NCI-H524 treated with DMSO at 0.1 percent for 48 hours (cell line): ENCODE data around the gene ST6GALNAC6.

ENCODE experiments used
- DNase-seq: peaks from one replicate; lab custom pipeline; 2025; lab: John Stamatoyannopoulos, UW

ST6GALNAC6 gene

GRCh38 chr9:127934248-127934647 lies 34.8 kb upstream of the ST6GALNAC6 start:
- DNase-seq: no peak

- DNase-seq: no peak
Measured at GRCh38 chr9:127931092-127931881, 31.9 kb upstream of the ST6GALNAC6 start.

GRCh38 chr9:127930231-127931091 lies 31.1 kb upstream of the ST6GALNAC6 start, which contains the start of gene PIP5KL1:
TSS of gene PIP5KL1 (minus strand) at chr9:127930777. CDS start at chr9:127930752, 25 bp downstream.
- DNase-seq: no peak

GRCh38 chr9:127929625-127929979 lies 30.2 kb upstream of the ST6GALNAC6 start:
- DNase-seq: no peak

- DNase-seq: no peak
Measured at GRCh38 chr9:127928676-127929624, 29.5 kb upstream of the ST6GALNAC6 start.

GRCh38 chr9:127927988-127928675 lies 28.7 kb upstream of the ST6GALNAC6 start:
- DNase-seq: no peak

- DNase-seq: no peak
Measured at GRCh38 chr9:127927201-127927987, 28.0 kb upstream of the ST6GALNAC6 start.

GRCh38 chr9:127926906-127927200 lies 27.4 kb upstream of the ST6GALNAC6 start:
- no peak for DNase-seq

GRCh38 chr9:127925959-127926905 lies 26.8 kb upstream of the ST6GALNAC6 start:
- no peak for DNase-seq

- DNase-seq: no peak
Measured at GRCh38 chr9:127924736-127925444, 25.5 kb upstream of the ST6GALNAC6 start.

GRCh38 chr9:127923771-127924170 lies 24.4 kb upstream of the ST6GALNAC6 start:
- DNase-seq: no peak

- DNase-seq: peak; percentile 80
Measured at GRCh38 chr9:127923046-127923445, 23.6 kb upstream of the ST6GALNAC6 start.

GRCh38 chr9:127921557-127922120 lies 22.2 kb upstream of the ST6GALNAC6 start:
- DNase-seq: no peak

GRCh38 chr9:127920794-127921193 lies 21.4 kb upstream of the ST6GALNAC6 start:
- no peak for DNase-seq

- DNase-seq: no peak
Measured at GRCh38 chr9:127919253-127919815, 19.9 kb upstream of the ST6GALNAC6 start.

- DNase-seq: no peak
Measured at GRCh38 chr9:127918183-127919107, 19.0 kb upstream of the ST6GALNAC6 start.

- DNase-seq: no peak
Measured at GRCh38 chr9:127917603-127918002, 18.2 kb upstream of the ST6GALNAC6 start.
